IPS-NIHi7 (cell line): ENCODE measurements around the gene ARSB.
"Not testable (repeated sequence)": the region's sequence is repeated elsewhere in the genome, so short reads cannot be mapped to it uniquely, and the experiment has no call there.

Source experiments
- DNase-seq: peaks from one replicate; pipeline ENCODE4 v3.0.0; 2012; ENCODE audit warnings: mixed read lengths; ENCODE audit errors: extremely low spot score

ARSB gene

GRCh38 chr5:78903861-78904260 is 81.2 kb downstream of the ARSB start:
- no peak for DNase-seq

GRCh38 chr5:78903353-78903752 is 81.8 kb downstream of the ARSB start:
- DNase-seq, result no peak

- DNase-seq, result peak; percentile 74
Measured at GRCh38 chr5:78899922-78900362, 85.2 kb downstream of the ARSB start.

- no peak for DNase-seq
Measured at GRCh38 chr5:78896132-78896531, 89.0 kb downstream of the ARSB start.

- DNase-seq, result no peak
Measured at GRCh38 chr5:78895616-78896015, 89.5 kb downstream of the ARSB start.

- DNase-seq, result no peak
Measured at GRCh38 chr5:78893940-78894677, 91.0 kb downstream of the ARSB start.

GRCh38 chr5:78890667-78891379 is 94.3 kb downstream of the ARSB start:
- no peak for DNase-seq

GRCh38 chr5:78889369-78890140 is 95.6 kb downstream of the ARSB start:
- DNase-seq, result no peak

GRCh38 chr5:78888580-78889368 is 96.3 kb downstream of the ARSB start:
- DNase-seq, result no peak

GRCh38 chr5:78887384-78888118 is 97.6 kb downstream of the ARSB start:
- DNase-seq, result no peak

- DNase-seq, result no peak
Measured at GRCh38 chr5:78886341-78887230, 98.5 kb downstream of the ARSB start.

- no peak for DNase-seq
Measured at GRCh38 chr5:78881884-78882283, 103.2 kb downstream of the ARSB start.

- no peak for DNase-seq
Measured at GRCh38 chr5:78879516-78879915, 105.6 kb downstream of the ARSB start.

- DNase-seq, result not testable (repeated sequence)
Measured at GRCh38 chr5:78866076-78866475, 119.0 kb downstream of the ARSB start.

- DNase-seq, result no peak
Measured at GRCh38 chr5:78858364-78858763, 126.7 kb downstream of the ARSB start.

GRCh38 chr5:78855026-78855425 is 130.1 kb downstream of the ARSB start:
- DNase-seq, result no peak

- DNase-seq, result not testable (repeated sequence)
Measured at GRCh38 chr5:78851891-78852290, 133.2 kb downstream of the ARSB start.

GRCh38 chr5:78845470-78845869 is 139.6 kb downstream of the ARSB start:
- DNase-seq, result no peak

GRCh38 chr5:78843436-78843835 is 141.7 kb downstream of the ARSB start:
- no peak for DNase-seq

- DNase-seq, result no peak
Measured at GRCh38 chr5:78841767-78842166, 143.3 kb downstream of the ARSB start.
